Measurements from ENCODE around the gene GRIN1.

The GRIN1 gene

DNA sequence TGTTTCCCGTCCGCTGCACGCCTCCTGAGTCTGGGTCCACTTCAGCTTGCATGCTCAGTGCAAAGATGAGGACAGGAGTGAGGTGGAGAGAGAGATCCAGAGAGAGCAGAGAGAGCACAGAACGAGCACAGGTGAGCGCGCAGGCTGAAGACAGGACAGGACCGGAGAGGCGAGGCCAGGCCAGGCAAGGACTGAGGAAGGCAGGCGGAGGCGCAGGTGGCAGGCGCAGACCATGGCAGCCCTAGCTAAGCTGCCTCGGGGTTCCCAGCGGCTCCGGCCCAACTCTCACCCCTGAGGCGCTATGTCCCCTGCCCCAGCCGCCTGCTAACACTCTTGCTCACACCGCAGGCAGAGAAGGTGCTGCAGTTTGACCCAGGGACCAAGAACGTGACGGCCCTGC, 9.7 kb downstream of the GRIN1 start:
- H3K4me3 ChIP-seq (ENCODE audit: insufficient read depth, low read depth, low read length, poor library complexity, severe bottlenecking): no peak overlapping the region
- H3K36me3 ChIP-seq (ENCODE audit: control insufficient read depth, insufficient read depth, low read length): no peaks in the 10 kb centered on the region
- DNase-seq: no peak
- H3K27ac ChIP-seq (ENCODE audit: insufficient read depth, low read length, poor library complexity, severe bottlenecking): no peak overlapping the region
- H3K9me3 ChIP-seq (ENCODE audit: control insufficient read depth, low read length): no peaks in the 10 kb centered on the region
- no peaks in the 10 kb centered on the region for H3K4me1 ChIP-seq (ENCODE audit: control insufficient read depth, insufficient read depth, low read length, poor library complexity, severe bottlenecking)
- no peaks in the 10 kb centered on the region for H3K27me3 ChIP-seq (replicated peaks; ENCODE audit: control insufficient read depth, insufficient read depth, low read length, poor library complexity, severe bottlenecking)

DNA sequence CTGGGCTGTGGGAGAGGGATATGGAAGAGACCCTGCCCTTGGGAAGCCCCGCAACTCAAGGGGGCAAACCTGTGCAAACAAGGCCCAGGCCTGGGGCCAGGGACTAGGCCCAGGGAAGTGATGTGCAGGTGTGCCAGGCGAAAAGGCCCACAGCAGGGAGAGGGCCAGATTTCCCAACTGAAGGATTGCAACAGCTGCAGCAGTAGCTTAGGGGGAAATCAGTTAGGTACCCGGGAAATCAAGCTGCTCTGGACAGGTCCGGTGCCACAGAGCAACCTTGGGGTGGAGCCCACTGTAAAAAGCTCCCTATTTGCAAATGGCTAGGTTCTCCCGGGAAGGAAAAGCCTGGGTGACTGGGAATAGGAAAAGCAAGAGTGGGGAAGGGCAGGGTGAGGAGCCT, 10.4 kb downstream of the GRIN1 start:
- Histone ChIP-seq H3K4me3 (ENCODE audit: insufficient read depth, low read depth, low read length, poor library complexity, severe bottlenecking) (no peak overlapping the region), H3K27ac (ENCODE audit: insufficient read depth, low read length, poor library complexity, severe bottlenecking) (no peak overlapping the region), H3K36me3 (ENCODE audit: control insufficient read depth, insufficient read depth, low read length) (no peaks in the 10 kb centered on the region), H3K27me3 (replicated peaks; ENCODE audit: control insufficient read depth, insufficient read depth, low read length, poor library complexity, severe bottlenecking) (no peaks in the 10 kb centered on the region), H3K9me3 (ENCODE audit: control insufficient read depth, low read length) (no peaks in the 10 kb centered on the region), H3K4me1 (ENCODE audit: control insufficient read depth, insufficient read depth, low read length, poor library complexity, severe bottlenecking) (no peaks in the 10 kb centered on the region)
- DNase-seq: no peak

DNA sequence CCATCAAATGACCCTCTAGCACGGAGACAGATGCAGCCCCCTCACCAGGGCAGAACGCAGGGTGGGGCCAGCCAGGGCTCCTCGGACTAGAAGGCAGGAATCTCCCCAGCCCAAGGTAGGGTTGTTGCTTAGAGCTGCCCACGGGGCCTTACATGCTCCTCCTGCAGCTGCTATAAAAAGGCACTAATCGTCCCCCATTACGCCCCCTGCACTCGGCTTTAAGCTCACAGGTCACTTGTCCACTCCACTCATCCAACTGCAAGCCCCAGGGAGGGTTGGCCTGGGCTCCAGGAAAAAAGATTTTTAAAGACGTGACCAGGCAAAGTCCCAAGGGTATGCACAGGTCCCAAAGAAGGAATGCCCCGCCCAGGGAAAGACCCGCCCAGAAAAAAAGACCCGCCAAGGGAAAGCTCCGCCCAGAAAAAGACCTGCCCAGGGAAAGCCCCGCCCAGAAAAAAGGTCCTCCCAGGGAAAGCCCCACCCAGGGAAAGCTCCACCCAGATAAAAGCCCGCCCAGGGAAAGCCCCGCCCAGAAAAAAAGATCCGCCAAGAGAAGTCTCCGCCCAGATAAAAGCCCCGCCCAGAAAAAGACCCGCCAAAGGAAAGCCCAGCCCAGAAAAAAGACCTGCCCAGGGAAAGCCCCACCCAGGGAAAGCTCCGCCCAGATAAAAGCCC, 11.1 kb downstream of the GRIN1 start:
- Histone ChIP-seq H3K4me3 (ENCODE audit: insufficient read depth, low read depth, low read length, poor library complexity, severe bottlenecking) (no peak overlapping the region), H3K36me3 (ENCODE audit: control insufficient read depth, insufficient read depth, low read length) (no peaks in the 10 kb centered on the region), H3K9me3 (ENCODE audit: control insufficient read depth, low read length) (no peaks in the 10 kb centered on the region), H3K27ac (ENCODE audit: insufficient read depth, low read length, poor library complexity, severe bottlenecking) (no peak overlapping the region), H3K4me1 (ENCODE audit: control insufficient read depth, insufficient read depth, low read length, poor library complexity, severe bottlenecking) (no peaks in the 10 kb centered on the region), H3K27me3 (replicated peaks; ENCODE audit: control insufficient read depth, insufficient read depth, low read length, poor library complexity, severe bottlenecking) (no peaks in the 10 kb centered on the region)
- DNase-seq: no peak

DNA sequence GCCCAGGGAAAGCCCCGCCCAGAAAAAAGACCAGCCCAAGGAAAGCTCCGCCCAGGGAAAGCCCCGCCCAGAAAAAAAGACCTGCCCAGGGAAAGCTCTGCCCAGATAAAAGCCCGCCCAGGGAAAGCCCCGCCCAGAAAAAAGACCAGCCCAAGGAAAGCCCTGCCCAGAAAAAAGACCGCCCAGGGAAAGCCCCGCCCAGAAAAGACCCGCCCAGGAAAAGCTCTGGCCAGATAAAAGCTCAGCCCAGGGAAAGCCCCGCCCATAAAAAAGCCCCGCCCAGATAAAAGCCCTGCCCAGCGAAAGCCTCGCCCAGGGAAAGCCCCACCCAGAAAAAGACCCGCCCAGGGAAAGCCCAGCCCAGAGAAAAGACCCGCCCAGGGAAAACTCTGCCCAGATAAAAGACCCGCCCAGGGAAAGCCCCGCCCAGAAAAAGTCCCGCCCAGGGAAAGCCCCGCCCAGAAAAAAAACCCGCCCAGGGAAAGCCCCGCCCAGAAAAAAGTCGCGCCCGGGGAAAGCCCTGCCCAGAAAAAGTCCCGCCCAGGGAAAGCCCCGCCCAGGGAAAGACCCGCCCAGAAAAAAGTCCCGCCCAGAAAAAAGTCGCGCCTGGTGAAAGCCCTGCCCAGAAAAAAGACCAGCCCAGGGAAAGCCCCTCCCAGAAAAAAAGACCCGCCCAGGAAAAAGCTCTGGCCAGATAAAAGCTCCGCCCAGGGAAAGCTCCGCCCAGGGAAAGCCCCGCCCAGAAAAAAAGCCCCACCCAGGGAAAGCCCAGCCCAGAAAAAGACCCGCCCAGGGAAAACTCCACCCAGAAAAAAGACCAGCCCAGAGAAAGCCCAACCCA, 11.9 kb downstream of the GRIN1 start:
- H3K4me3 ChIP-seq (ENCODE audit: insufficient read depth, low read depth, low read length, poor library complexity, severe bottlenecking): no peak overlapping the region
- H3K9me3 ChIP-seq (ENCODE audit: control insufficient read depth, low read length): no peaks in the 10 kb centered on the region
- no peak overlapping the region for H3K27ac ChIP-seq (ENCODE audit: insufficient read depth, low read length, poor library complexity, severe bottlenecking)
- H3K4me1 ChIP-seq (ENCODE audit: control insufficient read depth, insufficient read depth, low read length, poor library complexity, severe bottlenecking): no peaks in the 10 kb centered on the region
- DNase-seq: peak in 2 of 3 donors; percentile 18 to 45
- H3K27me3 ChIP-seq (replicated peaks; ENCODE audit: control insufficient read depth, insufficient read depth, low read length, poor library complexity, severe bottlenecking): no peaks in the 10 kb centered on the region
- H3K36me3 ChIP-seq (ENCODE audit: control insufficient read depth, insufficient read depth, low read length): no peaks in the 10 kb centered on the region

DNA sequence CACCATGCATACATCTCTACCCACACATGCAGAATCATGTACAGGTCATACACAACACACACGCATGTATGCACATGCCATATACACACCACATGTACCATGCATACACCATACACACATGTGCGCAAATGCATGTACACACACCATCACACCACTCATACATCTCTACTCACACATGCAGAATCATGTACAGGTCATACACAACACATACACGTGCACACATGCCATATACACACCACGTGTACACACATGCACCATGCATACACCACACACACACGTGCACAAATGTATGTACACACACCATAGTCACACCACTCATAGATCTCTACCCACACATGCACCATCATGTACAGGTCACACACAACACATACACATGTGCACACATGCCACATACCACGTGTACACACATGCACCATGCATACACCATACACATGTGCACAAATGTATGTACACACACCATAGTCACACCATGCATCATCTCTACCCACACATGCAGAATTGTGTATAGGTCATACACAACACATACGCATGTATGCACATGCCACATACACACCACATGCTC, 14.0 kb downstream of the GRIN1 start:
- Histone ChIP-seq H3K4me1 (ENCODE audit: control insufficient read depth, insufficient read depth, low read length, poor library complexity, severe bottlenecking) (peaks cover 12% of the 10 kb centered on the region), H3K36me3 (ENCODE audit: control insufficient read depth, insufficient read depth, low read length) (no peaks in the 10 kb centered on the region), H3K27me3 (replicated peaks; ENCODE audit: control insufficient read depth, insufficient read depth, low read length, poor library complexity, severe bottlenecking) (peaks cover 3% of the 10 kb centered on the region), H3K9me3 (ENCODE audit: control insufficient read depth, low read length) (no peaks in the 10 kb centered on the region), H3K27ac (ENCODE audit: insufficient read depth, low read length, poor library complexity, severe bottlenecking) (no peak overlapping the region), H3K4me3 (ENCODE audit: insufficient read depth, low read depth, low read length, poor library complexity, severe bottlenecking) (no peak overlapping the region)
- DNase-seq: no peak

DNA sequence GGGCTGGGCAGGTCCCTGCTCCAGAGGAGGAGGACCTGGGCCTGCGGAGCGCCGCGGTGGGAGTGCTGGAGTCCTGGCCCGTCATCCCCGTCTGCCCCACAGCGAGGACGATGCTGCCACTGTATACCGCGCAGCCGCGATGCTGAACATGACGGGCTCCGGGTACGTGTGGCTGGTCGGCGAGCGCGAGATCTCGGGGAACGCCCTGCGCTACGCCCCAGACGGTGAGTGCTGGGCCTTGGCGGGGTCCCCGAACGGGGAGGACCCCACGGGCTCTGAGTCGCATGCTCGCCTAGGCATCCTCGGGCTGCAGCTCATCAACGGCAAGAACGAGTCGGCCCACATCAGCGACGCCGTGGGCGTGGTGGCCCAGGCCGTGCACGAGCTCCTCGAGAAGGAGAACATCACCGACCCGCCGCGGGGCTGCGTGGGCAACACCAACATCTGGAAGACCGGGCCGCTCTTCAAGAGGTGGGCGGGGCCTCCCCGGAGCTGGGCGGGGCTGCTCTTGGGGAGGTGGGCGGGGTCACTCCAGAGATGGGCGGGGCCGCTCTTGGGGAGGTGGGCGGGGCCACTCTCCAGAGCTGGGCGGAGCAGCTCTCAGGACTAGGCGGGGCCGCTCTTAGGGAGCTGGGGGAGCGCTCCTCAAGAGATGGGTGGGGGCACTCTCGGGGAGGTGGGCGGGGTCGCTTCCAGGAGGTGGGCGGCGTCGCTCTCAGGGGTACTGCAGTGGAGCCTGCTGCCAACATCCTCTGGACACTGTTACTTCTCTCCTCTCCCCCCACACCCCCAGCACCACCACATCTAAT, 17.8 kb downstream of the GRIN1 start:
- Histone ChIP-seq H3K9me3 (ENCODE audit: control insufficient read depth, low read length) (no peaks in the 10 kb centered on the region), H3K27me3 (replicated peaks; ENCODE audit: control insufficient read depth, insufficient read depth, low read length, poor library complexity, severe bottlenecking) (peaks cover 23% of the 10 kb centered on the region), H3K4me1 (ENCODE audit: control insufficient read depth, insufficient read depth, low read length, poor library complexity, severe bottlenecking) (peaks cover 19% of the 10 kb centered on the region), H3K27ac (ENCODE audit: insufficient read depth, low read length, poor library complexity, severe bottlenecking) (no peak overlapping the region), H3K4me3 (ENCODE audit: insufficient read depth, low read depth, low read length, poor library complexity, severe bottlenecking) (no peak overlapping the region), H3K36me3 (ENCODE audit: control insufficient read depth, insufficient read depth, low read length) (no peaks in the 10 kb centered on the region)
- DNase-seq: peak; percentile 30 to 49 (median 46)

DNA sequence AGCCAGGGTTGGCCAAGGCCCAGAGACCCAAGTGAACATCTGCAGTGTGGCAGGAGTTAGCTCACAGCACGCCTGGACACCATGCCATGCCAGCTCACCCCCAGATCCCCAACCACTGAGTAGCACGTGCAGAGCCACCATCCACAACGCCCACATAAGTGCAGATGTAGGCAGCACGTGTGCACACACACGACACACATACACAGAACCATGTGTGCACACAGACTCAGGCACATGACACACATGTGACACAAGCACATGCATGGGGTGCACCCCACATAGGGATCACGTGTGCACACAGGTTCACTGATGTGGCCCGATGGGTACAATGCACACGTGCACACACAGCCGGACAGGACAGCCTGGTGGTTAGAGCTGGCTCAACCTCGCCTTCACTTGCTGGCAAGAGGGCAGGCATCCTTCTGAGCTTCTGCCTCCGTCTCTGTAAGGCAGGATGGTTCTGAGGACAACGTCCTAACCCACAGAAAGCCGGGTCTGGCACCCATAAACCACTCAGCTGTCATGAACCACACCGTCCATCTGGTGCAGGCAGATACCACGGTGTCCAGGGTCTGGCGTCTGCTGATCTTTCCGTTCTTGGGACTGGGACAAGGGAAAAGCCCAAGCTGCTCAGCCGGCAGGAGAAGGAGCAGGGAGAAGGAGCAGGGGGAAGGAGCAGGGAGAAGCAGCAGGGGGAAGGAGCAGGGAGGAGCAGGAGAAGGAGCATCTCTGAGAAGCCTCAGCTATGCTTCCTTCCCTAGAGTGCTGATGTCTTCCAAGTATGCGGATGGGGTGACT, 18.9 kb downstream of the GRIN1 start:
- no peak overlapping the region for H3K27ac ChIP-seq (ENCODE audit: insufficient read depth, low read length, poor library complexity, severe bottlenecking)
- peaks cover 30% of the 10 kb centered on the region for H3K27me3 ChIP-seq (replicated peaks; ENCODE audit: control insufficient read depth, insufficient read depth, low read length, poor library complexity, severe bottlenecking)
- peaks cover 24% of the 10 kb centered on the region for H3K4me1 ChIP-seq (ENCODE audit: control insufficient read depth, insufficient read depth, low read length, poor library complexity, severe bottlenecking)
- no peak for DNase-seq
- no peaks in the 10 kb centered on the region for H3K36me3 ChIP-seq (ENCODE audit: control insufficient read depth, insufficient read depth, low read length)
- H3K4me3 ChIP-seq (ENCODE audit: insufficient read depth, low read depth, low read length, poor library complexity, severe bottlenecking): no peak overlapping the region
- H3K9me3 ChIP-seq (ENCODE audit: control insufficient read depth, low read length): no peaks in the 10 kb centered on the region

DNA sequence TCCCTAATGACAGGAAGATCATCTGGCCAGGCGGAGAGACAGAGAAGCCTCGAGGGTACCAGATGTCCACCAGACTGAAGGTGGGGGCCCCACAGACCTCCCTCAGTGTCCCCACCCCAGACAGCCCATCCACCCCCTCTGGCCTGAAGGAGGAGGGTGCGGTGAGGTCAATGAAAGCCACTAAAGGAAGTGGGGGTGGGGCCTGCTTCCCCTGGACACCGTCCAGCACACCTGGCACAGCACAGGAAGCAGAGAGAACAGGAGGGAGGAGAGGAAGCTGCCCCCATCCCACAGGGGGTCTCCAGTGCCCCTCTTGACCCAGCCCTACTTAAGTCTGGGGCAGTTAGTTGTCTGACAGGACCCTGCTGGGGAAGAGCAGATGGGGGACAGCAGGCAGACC, 19.7 kb downstream of the GRIN1 start:
- H3K4me1 ChIP-seq (ENCODE audit: control insufficient read depth, insufficient read depth, low read length, poor library complexity, severe bottlenecking): peaks cover 27% of the 10 kb centered on the region
- H3K27ac ChIP-seq (ENCODE audit: insufficient read depth, low read length, poor library complexity, severe bottlenecking): no peak overlapping the region
- no peak for DNase-seq
- no peaks in the 10 kb centered on the region for H3K9me3 ChIP-seq (ENCODE audit: control insufficient read depth, low read length)
- peaks cover 30% of the 10 kb centered on the region for H3K27me3 ChIP-seq (replicated peaks; ENCODE audit: control insufficient read depth, insufficient read depth, low read length, poor library complexity, severe bottlenecking)
- no peak overlapping the region for H3K4me3 ChIP-seq (ENCODE audit: insufficient read depth, low read depth, low read length, poor library complexity, severe bottlenecking)
- H3K36me3 ChIP-seq (ENCODE audit: control insufficient read depth, insufficient read depth, low read length): no peaks in the 10 kb centered on the region

All from effector memory CD4-positive, alpha-beta T cell (primary cell).